ENCODE measurements around the gene MCF2L. TPM values are rescaled to one million over a fixed set of nuclear protein-coding genes. Genes with fewer than 3 reads are reported as not detected.

MCF2L gene
- polyA plus RNA-seq, 1 donor (not counting 4 experiments of a cell fraction or from before 2014, with no cell fraction given) = 0.14 TPM

GRCh38 chr13:112963641-112964040, 5.4 kb upstream of the MCF2L start:
- Histone ChIP-seq H3K4me3 (ENCODE audit: control insufficient read depth in 2 of 3, extremely low read depth in 1 of 3, insufficient read depth in 2 of 3, low read depth in 1 of 3, low read length in 3 of 3) (no peak overlapping the region), H3K4me2 (ENCODE audit: control insufficient read depth, extremely low read depth, insufficient read depth, low read depth, low read length) (no peak overlapping the region), H3K9me1 (ENCODE audit: control insufficient read depth, extremely low read depth, insufficient read depth, low read length) (no peaks in the 10 kb centered on the region), H3K27ac (ENCODE audit: control insufficient read depth, insufficient read depth, low read length) (no peak overlapping the region), H3K36me3 (ENCODE audit: control insufficient read depth in 2 of 2, extremely low read depth in 1 of 2, insufficient read depth in 2 of 2, low read length in 2 of 2) (no peaks in the 10 kb centered on the region), H2AFZ (ENCODE audit: control insufficient read depth, low read length) (no peak overlapping the region), H3K4me1 (ENCODE audit: control insufficient read depth, extremely low read depth, insufficient read depth, low read length) (peaks cover 4% of the 10 kb centered on the region), H3K9me3 (ENCODE audit: control insufficient read depth, low read depth, low read length) (no peaks in the 10 kb centered on the region), H3K9ac (ENCODE audit: control insufficient read depth, extremely low read depth, insufficient read depth, low read length) (no peak overlapping the region), H3K79me2 (ENCODE audit: control insufficient read depth, insufficient read depth, low read length) (no peaks in the 10 kb centered on the region), H3K27me3 (ENCODE audit: control insufficient read depth, extremely low read depth, insufficient read depth, low read length) (peaks cover 32% of the 10 kb centered on the region), H4K20me1 (ENCODE audit: control insufficient read depth, extremely low read depth, insufficient read depth, low read length) (no peaks in the 10 kb centered on the region)
- no peak for DNase-seq (ENCODE audit: low read depth, low spot score)
- dilution Hi-C loops (cut with MboI; ENCODE audit: extremely low pct_ligation_motif_present, low sequenced_read_pairs) = no loop called here
- TF ChIP-seq CTCF (optimal IDR thresholded peaks at IDR 0.05 in 1 of 3, IDR thresholded peaks at IDR 0.05 in 1 of 3, conservative IDR thresholded peaks at IDR 0.05 in 1 of 3; ENCODE audit: extremely low read depth in 1 of 3, insufficient read depth in 2 of 3, low read length in 3 of 3) = no peak
- TF ChIP-seq EZH2 (IDR thresholded peaks at IDR 0.05; ENCODE audit: low read length) = no peak
- FAIRE-seq = no peak

- Histone ChIP-seq H2AFZ (ENCODE audit: control insufficient read depth, low read length) (no peak overlapping the region), H3K4me3 (ENCODE audit: control insufficient read depth in 2 of 3, extremely low read depth in 1 of 3, insufficient read depth in 2 of 3, low read depth in 1 of 3, low read length in 3 of 3) (no peak overlapping the region), H4K20me1 (ENCODE audit: control insufficient read depth, extremely low read depth, insufficient read depth, low read length) (peaks cover 6% of the 10 kb centered on the region), H3K9ac (ENCODE audit: control insufficient read depth, extremely low read depth, insufficient read depth, low read length) (no peak overlapping the region), H3K9me3 (ENCODE audit: control insufficient read depth, low read depth, low read length) (no peaks in the 10 kb centered on the region), H3K79me2 (ENCODE audit: control insufficient read depth, insufficient read depth, low read length) (no peaks in the 10 kb centered on the region), H3K27me3 (ENCODE audit: control insufficient read depth, extremely low read depth, insufficient read depth, low read length) (peaks cover 45% of the 10 kb centered on the region), H3K4me2 (ENCODE audit: control insufficient read depth, extremely low read depth, insufficient read depth, low read depth, low read length) (no peak overlapping the region), H3K36me3 (ENCODE audit: control insufficient read depth in 2 of 2, extremely low read depth in 1 of 2, insufficient read depth in 2 of 2, low read length in 2 of 2) (no peaks in the 10 kb centered on the region), H3K27ac (ENCODE audit: control insufficient read depth, insufficient read depth, low read length) (no peak overlapping the region), H3K4me1 (ENCODE audit: control insufficient read depth, extremely low read depth, insufficient read depth, low read length) (peaks cover 4% of the 10 kb centered on the region), H3K9me1 (ENCODE audit: control insufficient read depth, extremely low read depth, insufficient read depth, low read length) (no peaks in the 10 kb centered on the region)
- FAIRE-seq (no peak), DNase-seq (ENCODE audit: low read depth, low spot score) (no peak)
- TF ChIP-seq CTCF (optimal IDR thresholded peaks at IDR 0.05 in 1 of 3, IDR thresholded peaks at IDR 0.05 in 1 of 3, conservative IDR thresholded peaks at IDR 0.05 in 1 of 3; ENCODE audit: extremely low read depth in 1 of 3, insufficient read depth in 2 of 3, low read length in 3 of 3) (no peak), EZH2 (IDR thresholded peaks at IDR 0.05; ENCODE audit: low read length) (no peak)
- dilution Hi-C loops (cut with MboI; ENCODE audit: extremely low pct_ligation_motif_present, low sequenced_read_pairs) = no loop called here
Observed at GRCh38 chr13:112964971-112965492, 4.0 kb upstream of the MCF2L start.

Measured in keratinocyte (primary cell).